Superior temporal gyrus (tissue), 1 donor: ENCODE measurements around the gene ITIH3.

Experiments used
- DNase-seq: peaks from one replicate; pipeline ENCODE4 v3.0.0-alpha.2; 2016; ENCODE audit errors: extremely low spot score

The ITIH3 gene

DNA sequence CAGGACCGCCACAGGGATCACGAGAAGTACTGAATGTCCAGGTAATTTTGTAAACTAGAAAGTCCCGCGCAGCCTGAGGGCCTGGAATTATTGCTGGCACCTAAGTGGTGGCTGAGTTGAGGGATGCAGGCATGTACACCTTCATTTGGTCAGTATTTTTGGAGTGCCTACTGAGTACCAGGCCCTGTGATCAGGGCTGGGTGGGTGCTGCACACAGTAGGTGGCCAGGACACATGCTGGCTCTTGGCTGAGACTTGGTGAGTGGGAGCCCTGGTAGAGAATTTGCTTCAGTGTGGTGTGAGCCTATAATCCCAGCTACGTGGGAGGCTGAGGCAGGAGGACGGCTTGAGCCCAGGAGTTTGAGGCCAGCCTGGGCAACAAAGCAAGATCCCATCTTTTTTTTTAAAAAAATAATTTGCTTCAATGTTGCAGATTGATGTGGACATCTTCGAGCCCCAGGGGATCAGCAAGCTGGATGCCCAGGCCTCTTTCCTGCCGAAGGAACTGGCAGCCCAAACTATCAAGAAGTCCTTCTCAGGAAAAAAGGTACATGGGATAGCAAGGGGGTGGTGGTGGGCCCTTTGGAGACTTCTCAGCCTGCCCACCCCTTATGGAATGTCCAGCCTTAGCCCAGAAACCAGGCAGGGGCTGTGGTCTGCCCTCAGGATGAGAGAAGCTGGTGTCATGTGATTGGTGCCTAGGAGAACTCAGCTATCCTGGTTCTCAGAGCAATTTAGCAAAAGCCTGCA is 14.6 kb upstream of the ITIH3 start:
- DNase-seq = no peak

DNA sequence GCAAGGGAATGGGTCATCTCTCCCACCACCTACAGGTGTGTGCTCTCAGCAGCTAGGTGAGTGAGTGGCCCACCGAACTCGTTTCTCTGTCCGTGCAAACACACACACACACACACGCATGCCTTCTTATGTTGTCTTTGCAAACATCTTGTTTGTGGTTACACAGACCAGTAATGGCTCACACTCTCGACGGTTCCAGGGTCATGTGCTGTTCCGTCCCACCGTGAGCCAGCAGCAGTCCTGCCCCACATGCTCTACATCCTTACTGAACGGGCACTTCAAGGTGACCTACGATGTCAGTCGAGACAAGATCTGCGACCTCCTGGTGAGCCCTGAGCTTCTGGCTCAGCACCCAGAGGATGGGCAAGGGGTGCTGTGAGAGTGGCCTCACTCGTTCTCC is 12.9 kb upstream of the ITIH3 start:
- no peak for DNase-seq

DNA sequence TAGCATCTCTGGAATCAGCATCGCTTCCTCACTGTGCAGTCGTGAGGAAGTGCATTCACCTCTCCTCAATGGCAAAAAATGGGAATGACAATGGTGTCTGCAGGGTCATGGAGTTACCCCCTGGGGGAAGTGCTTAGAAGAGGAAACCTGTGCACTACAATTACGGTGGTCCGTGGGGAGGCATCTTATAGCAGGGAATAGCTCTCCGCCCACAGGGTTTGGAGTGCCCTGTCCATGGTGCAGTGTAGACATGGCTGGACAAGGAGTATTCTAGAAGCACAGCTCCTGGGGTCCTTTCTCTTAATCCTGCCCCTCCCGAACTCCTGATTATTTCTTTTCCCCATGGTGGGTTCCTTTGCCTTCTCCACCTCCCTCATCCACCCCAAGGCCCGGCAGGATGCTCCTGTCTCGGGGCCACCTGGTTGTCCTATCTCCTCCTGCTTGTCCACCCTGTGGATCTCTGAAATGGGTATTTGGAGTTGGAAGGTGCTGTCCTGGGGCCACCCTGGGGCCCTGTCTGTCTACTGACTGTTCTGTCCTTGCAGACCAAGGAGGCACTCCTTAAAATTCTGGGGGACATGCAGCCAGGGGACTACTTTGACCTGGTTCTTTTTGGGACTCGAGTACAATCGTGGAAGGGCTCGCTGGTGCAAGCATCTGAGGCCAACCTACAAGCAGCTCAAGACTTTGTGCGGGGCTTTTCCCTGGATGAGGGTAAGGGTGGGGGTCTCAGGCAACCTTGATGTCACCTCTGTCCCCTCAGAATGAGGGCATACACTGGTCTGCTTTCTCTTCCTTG is 12.0 kb upstream of the ITIH3 start:
- DNase-seq = no peak

DNA sequence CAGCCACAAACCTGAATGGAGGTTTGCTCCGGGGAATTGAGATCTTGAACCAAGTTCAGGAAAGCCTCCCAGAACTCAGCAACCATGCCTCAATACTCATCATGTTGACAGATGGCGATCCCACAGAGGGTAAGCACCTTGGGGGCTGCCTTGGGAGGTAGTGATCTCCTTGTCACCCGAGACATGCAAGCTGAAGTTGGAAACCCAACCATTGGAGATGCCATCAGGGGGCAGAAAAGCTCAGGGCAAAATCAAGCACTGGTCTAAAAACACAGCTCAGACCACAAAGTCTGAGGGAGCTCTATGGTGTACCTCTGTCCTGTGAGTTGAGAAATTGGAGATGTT is 11.4 kb upstream of the ITIH3 start:
- no peak for DNase-seq

DNA sequence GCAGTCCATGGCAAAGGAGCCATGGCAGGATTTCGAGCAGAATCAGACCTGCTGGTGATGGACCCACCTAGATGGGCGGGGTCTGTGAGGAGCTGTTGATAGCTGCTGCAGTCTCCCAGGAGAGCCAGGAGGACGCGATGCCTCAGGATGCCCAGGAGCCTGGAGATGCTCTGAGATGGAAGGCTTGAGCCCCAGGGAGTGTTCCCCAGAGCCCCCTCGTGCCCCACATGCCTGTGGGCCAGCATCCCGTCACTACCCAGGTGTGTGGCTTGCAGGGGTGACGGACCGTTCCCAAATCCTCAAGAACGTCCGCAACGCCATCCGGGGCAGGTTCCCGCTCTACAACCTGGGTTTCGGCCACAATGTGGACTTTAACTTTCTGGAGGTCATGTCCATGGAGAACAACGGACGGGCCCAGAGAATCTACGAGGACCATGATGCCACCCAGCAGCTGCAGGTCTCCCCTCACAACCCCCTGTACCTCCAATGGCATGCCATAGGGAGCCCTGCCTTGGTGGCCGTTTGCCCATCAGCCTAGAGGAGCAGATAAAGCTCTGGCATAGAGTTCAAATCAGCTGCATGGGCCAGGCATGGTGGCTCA is 10.5 kb upstream of the ITIH3 start:
- DNase-seq = no peak

DNA sequence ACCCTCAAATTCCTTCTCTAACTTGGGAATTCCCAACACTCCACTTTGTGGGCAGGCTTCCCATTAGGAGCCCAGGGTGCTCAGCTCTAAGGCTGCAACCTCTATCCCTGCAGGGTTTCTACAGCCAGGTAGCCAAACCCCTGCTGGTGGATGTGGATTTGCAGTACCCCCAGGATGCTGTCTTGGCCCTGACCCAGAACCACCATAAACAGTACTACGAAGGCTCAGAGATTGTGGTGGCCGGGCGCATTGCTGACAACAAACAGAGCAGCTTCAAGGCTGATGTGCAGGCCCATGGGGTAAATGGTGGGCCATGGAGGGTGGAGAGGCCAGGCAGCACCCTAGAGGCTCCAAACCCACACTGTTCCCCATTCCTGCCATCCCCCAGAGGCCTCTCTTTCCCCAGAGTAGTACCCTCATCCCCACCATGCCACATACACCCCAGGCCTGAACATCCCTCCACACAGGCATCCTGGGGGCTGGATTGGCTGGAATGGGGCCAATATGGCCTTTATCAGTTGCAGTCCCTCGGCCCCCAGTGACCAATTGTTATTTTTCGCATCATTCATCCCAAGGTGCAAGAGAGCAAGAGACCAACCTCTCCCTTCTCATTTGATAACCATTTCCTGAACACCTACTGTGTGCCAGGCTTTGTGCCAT is 9.5 kb upstream of the ITIH3 start:
- DNase-seq = no peak

DNA sequence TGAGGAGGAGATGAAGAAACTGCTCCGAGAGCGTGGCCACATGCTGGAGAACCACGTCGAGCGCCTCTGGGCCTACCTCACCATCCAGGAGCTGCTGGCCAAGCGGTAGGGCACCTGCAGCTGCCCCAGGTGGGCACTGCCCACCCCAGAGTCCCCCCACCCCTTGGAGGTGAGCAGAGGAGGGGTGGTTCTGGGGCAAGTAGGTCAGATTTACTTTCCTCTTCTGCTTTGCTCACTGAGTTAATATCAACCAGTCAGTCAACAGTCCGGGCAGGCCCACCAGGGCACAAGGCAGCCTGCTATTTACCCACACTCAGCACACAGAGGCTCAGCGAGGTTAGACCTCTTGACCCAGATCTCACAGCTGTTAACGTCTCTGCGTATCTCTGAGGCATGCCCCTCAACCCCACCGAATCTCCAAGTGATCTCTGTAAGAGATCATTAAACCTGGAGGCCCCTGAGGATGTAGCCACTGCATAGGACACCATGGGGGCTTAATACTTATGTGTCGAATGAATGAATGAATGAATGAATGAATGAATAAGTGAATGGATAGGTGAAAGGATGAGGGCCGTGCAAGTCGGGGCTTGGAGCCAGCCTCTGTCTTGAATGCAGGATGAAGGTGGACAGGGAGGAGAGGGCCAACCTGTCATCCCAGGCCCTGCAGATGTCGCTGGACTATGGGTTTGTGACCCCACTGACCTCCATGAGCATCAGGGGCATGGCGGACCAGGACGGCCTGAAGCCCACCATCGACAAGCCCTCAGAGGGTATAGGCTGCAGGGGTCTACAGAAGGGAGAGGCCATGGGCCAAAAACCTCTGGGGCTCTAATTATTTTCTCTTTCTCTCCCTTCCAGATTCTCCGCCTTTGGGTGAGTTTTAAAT is 8.0 kb upstream of the ITIH3 start:
- DNase-seq = no peak

DNA sequence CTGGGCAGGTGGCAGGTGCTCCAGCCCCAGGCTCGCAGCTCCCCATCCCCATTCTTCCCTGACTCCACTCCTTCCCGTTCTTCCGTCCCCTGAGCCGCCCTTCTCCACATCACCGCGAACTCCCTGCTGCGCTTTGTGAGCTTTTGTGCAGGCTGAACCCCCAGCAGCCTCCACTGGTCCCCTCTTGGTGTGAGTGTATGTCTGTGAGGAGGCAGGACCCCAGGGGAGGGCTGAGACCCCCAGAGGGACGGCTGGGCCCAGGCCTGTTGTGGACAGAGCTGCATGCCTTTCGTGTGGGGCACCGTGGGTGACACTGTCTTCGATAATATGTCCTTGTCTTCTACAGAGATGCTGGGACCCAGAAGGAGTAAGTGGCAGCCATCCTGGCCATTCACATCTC is 7.3 kb upstream of the ITIH3 start:
- no peak for DNase-seq

DNA sequence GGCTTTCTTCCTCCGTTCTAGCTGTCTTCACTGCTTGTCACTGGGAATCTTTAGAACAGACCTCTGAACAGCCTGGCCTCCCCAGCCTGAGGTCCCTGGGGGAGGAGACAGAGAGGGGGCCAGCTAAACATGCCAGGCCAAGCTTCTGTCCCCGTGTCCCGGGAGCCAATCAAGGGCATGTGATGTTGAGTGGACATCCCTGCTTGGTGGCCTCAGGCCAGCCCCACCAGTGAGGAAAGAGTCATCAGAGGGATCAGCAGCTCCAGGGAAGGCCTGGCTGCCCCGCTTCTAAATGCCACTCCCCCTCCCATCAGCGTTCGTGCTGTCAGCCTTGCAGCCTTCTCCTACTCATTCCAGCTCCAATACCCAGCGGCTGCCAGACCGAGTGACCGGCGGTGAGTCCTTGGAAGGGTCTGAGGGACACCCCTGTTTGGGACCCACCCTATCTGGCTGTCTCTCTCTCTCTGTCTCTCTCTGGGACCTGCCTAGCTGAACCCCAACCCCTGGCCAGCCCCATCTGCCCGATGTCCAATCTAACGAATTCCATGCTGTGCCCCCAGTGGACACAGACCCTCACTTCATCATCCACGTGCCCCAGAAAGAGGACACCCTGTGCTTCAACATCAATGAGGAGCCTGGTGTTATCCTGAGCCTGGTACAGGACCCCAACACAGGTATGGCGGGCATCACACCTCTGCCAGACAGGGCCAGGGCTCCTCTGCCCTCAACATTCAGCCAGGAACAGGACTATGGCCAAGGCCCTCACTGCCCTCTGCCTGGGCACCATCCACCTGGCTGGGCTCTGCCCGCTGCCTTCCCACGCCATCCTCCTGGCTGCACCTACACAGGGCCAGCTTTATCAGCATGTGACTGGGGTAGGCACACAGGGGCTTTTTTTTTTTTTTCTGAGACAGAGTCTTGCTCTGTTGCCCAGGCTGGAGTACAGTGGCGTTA is 6.6 kb upstream of the ITIH3 start:
- no peak for DNase-seq

DNA sequence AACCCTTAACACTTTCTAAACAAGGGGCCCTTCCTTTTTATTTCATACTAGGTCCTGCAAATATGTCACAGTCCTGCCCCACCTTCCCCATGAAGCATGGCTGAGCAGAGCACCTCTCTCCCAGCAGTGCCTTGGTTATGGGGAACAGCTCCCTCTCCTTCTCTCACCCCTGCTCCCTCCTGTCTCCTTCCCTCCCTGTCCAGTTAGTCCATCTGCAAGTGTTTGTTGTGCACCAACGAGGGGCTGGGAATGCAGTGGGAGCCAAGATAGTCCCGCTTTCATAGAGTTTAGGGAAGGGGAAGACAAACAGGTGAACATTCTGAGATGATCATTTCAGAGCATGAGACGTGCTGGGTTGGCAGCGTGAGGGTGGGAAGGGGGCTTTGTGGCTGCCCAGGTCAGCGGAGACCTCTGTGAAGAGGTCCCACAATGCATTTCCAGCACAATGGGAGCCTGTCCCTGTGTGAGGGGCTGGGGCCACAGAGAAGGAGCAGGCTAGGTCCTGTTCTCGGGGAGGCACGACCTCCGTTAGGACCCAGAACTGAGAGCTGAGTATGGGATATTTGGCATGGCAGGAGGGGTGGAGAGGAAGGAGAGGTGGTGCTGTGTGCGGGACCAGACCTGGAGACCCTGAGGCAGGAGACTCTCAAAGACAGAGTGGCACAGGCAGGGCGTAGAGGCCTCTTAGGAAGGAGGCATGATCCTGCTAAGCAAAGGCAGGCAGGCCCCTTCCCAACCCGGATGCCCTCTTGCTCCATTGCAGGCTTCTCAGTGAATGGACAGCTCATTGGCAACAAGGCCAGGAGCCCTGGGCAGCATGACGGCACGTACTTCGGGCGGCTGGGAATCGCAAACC is 5.5 kb upstream of the ITIH3 start:
- DNase-seq = no peak

DNA sequence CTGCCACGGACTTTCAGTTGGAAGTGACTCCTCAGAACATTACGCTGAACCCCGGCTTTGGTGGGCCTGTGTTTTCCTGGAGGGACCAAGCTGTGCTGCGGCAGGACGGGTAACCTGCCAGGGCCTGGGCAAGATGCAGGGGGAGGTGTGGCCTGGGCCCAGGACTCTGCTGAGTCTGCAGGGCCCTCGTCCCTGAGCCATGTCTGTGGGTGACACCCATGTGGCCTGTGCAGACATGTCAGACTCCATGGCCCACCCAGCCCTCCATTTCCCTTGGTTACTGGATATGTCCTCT is 4.9 kb upstream of the ITIH3 start:
- DNase-seq = no peak

DNA sequence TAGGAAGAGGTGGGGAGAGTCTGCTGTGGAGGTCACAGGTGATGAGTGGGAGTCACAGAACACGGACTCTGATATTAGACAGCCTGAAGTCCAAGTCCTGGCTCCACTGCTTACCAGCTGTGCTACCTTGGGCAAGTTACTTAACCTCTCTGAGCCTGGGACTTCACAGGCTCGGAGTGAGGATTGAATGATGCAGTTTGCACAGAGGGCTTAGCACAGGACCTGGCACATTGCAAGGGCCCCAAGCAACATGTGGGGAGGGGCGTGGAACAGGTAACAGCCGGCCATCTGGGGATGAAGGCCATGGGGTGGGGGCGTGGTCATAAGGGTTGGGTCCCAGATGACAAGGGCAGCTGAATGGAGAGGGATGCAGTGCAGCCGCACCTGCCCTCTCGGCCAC is 4.3 kb upstream of the ITIH3 start:
- DNase-seq = no peak

DNA sequence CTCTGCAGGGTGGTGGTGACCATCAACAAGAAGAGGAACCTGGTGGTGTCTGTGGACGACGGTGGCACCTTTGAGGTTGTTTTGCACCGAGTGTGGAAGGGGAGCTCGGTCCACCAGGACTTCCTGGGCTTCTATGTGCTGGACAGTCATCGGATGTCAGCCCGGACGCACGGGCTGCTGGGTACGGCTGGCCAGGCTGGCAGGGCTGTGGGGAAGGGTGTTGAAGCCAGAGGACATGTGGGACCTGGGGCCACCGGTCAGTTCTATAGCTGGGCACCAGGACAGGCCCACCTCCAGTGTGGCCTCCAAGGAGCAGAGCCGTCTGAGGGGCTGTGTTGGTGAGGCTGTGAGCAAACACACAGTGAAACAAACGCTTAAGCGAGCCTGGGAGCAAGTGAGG is 3.9 kb upstream of the ITIH3 start:
- no peak for DNase-seq

DNA sequence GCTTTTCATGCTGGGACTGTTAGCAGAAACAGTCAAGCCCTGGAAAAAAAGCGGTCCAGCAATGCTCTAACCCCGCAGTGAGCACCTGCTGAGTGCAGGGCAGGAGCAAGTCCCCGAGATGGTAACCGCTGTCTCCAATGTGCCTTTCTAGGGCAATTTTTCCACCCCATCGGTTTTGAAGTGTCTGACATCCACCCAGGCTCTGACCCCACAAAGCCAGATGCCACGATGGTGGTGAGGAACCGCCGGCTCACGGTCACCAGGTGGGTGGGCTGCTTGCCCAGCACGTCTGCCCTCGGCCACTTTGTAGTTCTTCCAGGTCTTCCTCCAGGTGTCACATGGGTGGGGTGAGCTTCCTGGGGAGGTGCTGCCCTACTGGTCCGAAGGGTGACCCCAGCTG is 3.2 kb upstream of the ITIH3 start:
- no peak for DNase-seq

DNA sequence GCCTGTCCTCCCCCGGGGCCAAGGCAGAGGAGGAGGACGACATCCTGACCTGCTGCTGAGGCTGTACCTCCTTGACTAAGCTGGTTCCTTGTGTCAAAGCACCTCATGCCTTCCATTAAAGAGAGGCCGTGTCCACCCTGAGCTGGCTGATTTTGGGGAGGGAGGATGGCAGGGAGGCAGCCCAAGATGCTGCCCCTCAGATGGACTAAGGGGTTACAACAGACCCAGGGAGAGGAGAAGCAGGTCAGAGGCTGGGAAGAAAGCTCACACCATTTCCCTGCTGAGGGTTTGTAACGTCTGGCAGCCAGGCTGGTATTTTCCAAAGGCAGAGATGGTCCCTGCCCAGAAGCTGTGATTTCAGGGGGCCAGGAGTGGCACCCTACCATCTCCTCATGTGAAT is 2.7 kb upstream of the ITIH3 start:
- no peak for DNase-seq

DNA sequence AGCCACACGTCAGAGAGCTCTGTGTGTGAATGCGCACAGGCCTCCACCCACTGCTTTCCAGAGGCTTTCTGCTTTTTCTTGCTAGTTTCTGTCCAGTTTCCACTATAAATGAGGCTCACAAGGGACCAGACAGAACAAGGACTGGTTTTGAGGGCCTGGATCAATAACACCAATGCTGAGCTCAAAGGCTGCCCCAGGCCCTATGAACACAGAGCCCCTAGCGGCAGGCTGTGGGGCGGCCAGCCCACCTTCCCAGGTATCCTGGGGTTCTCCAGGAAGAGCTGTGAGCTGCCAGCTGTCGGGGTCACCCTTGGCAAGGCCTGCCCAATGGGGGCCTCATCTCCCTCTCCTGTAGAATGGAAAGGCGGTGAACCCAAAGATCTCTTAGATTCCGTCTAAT is 2.2 kb upstream of the ITIH3 start:
- DNase-seq = no peak

DNA sequence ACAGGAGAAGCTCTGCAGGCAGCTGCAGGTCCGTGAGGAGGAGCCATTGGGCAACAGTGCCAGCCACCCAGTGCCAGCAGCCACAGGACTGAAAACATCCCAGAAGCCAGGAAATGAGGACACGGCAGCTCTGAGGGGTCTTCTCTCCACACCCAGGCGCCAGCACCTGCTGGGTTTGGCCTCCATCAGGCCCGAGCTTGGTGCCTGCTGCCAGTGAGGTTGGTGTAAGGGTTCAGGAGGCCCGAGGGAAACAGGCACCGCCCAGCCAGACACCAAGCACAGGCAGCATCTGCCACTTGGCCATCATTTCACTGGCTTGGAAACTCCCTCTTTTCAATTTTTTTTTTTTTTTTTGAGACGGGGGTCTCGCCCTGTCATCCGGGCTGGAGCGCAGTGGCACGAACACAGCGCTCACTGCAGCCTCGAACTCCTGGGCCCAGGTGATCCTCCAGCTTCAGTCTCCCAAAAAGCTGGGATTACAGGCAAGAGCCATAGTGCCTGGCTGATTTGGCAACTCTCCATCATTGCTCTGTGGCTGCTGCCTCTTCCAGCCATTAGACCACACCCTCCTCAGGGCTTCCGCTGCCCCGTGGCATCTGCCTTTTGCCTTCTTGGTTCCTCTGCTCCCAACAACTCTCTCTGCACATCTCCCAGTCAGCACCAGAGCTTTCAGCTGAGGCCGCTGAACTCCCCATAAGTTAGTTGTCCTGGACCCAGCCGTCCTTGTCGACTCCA is 1.5 kb upstream of the ITIH3 start:
- DNase-seq = no peak

DNA sequence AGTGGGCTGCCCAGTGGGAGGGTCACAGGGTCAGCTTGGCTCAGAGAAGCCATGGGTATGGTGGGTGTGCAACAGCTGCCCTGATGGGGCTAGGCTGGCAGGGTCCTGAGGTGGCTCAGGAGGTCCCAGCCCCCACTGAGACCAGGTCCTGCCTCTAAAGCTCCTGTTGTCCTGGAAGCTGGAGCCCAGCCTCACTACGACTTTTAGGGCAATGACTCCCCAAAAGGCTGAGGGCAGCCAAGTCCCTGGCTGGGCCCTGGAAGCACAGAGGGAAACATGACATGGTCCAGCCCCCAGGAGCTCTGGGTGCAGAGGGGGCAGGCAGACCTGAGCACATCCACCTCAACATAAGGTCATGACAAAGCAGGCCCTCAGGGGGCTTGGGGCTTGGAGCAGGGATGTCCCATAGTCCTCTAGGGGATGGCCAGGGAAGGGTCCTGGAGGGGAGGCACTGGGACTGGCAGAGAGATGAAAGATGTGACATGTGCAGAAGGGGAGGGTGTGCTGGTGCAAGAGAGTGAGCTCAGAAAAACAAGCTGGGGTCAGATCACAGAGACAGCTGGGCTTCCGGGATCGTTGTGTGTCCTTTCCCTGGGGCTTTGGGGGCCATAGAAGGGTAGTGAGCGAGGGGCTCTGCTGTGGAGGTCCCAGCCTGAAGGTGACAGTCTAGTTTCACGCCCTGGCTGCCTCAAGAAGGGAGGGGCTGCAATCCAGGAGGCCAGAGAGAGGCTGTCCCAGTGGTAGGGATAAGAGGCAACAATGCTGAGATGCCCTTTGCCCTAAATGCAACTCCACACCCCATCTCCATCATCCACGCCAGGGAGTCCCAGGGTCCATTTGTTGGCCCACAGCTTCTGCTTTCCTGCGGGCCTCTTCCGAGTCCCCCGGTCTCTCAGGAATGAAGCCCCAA is 639 bp upstream of the ITIH3 start:
- DNase-seq = no peak
